HepG2 (cell line): ENCODE data around the gene PHLPP2. TPM values are rescaled to one million over a fixed set of nuclear protein-coding genes. Genes with fewer than 3 reads are reported as not detected.

ENCODE experiments used
- ATAC-seq: fragments of 200-7000 bp; cut with Tn5 transposase; 3 replicates; pipeline ENCODE4 v1.9.1; 2020; ENCODE audit warnings: mild to moderate bottlenecking, moderate library complexity
- BruUV-seq: library from RNA; stranded (reverse); fragments of 400-500 nt; replicated peaks from 2 replicates; lab custom pipeline; 2021; lab: Mats Ljungman, UMichigan
- CTCF ChIA-PET: fragments of 300-600 bp; formaldehyde crosslinking; extraction: SDS; loops from one replicate; lab custom pipeline; 2021; ENCODE audit warnings: low total read pairs, inconsistent platforms, low intra/inter-chr PET ratio; lab: Yijun Ruan, JAX
- POLR2A ChIA-PET: fragments of 350-600 bp; sonication (Branson Sonifier 250); formaldehyde crosslinking; loops from one replicate; lab custom pipeline; 2020; ENCODE audit warnings: antibody characterized with exemption, inconsistent platforms; lab: Yijun Ruan, JAX
- DNase-seq: peaks from one replicate; pipeline ENCODE4 v3.0.0-alpha.2; 2015; ENCODE audit warnings: low spot score
- FAIRE-seq: peaks from 3 replicates; lab custom pipeline; 2011; peaks lifted over from hg19 to GRCh38; lab: Jason Lieb, UNC
- H2AFZ ChIP-seq: one replicate; pipeline ENCODE4 v1.6.1; 2011; ENCODE audit warnings: low read length, inconsistent platforms
- H3K27ac ChIP-seq: fragments of 300-600 bp; 3 replicates; pipeline ENCODE4 v1.8.0; 2011; ENCODE audit warnings: mixed run types, mild to moderate bottlenecking, mixed read lengths, low read length, inconsistent platforms; ENCODE audit not compliant: insufficient read depth; ENCODE audit errors: extremely low read length
- H3K27me3 ChIP-seq, 2 experiments: fragments of 200-600 bp in 1 of 2; 2 replicates in 1 of 2; 3 replicates in 1 of 2; pipeline versions ENCODE4 v1.6.0 to v1.8.0; 2011; ENCODE audit warnings: low read length in 2 of 2, mild to moderate bottlenecking in 2 of 2, moderate library complexity in 2 of 2, inconsistent platforms in 1 of 2; ENCODE audit not compliant: insufficient read depth in 2 of 2, control insufficient read depth in 1 of 2
- H3K36me3 ChIP-seq, 2 experiments: fragments of 200-600 bp in 1 of 2; replicated peaks in 1 of 2; 2 replicates in 1 of 2; 3 replicates in 1 of 2; pipeline versions ENCODE4 v1.5.1 to v1.8.0; 2011; ENCODE audit warnings: low read length in 2 of 2, inconsistent platforms in 1 of 2; ENCODE audit not compliant: insufficient read depth in 2 of 2, control insufficient read depth in 1 of 2
- H3K4me1 ChIP-seq: 2 replicates; pipeline ENCODE4 v1.5.1; 2012; ENCODE audit warnings: low read length, inconsistent platforms; ENCODE audit not compliant: insufficient read depth
- H3K4me2 ChIP-seq: 2 replicates; pipeline ENCODE4 v1.6.0; 2011; ENCODE audit warnings: low read depth, low read length, inconsistent platforms
- H3K4me3 ChIP-seq, 3 experiments: fragments of 200-600 bp in 1 of 3; sonication (generic), shearing (Covaris generic) in 1 of 3; replicated peaks in 1 of 3; 2 replicates each; pipeline ENCODE4 v1.5.1; 2011 to 2016; ENCODE audit warnings: low read length in 3 of 3, inconsistent platforms in 2 of 3, low read depth in 2 of 3, mild to moderate bottlenecking in 2 of 3, control low read depth in 1 of 3, mixed read lengths in 1 of 3; ENCODE audit not compliant: insufficient read depth in 1 of 3
- H3K79me2 ChIP-seq: one replicate; pipeline ENCODE4 v1.6.1; 2011; ENCODE audit warnings: low read length, inconsistent platforms; ENCODE audit not compliant: insufficient read depth
- H3K9ac ChIP-seq: 2 replicates; pipeline ENCODE4 v1.6.0; 2011; ENCODE audit warnings: mild to moderate bottlenecking, low read depth, low read length, inconsistent platforms; ENCODE audit not compliant: insufficient read depth
- H3K9me3 ChIP-seq: 2 replicates; pipeline ENCODE4 v1.5.1; 2012; ENCODE audit warnings: mild to moderate bottlenecking, low read length
- H4K20me1 ChIP-seq: 2 replicates; pipeline ENCODE4 v1.6.0; 2011; ENCODE audit warnings: inconsistent platforms, mild to moderate bottlenecking, low read length, moderate library complexity; ENCODE audit not compliant: insufficient read depth
- ARNT ChIP-seq: fragments of 450-650 bp; IDR thresholded peaks from 2 replicates; pipeline ENCODE4 v1.6.1; 2017
- CENPT ChIP-seq: sonication (generic); formaldehyde crosslinking; IDR thresholded peaks from 2 replicates; pipeline ENCODE4 v1.8.0; 2022; ENCODE audit warnings: low read depth, mild to moderate bottlenecking, moderate library complexity, missing genetic modification reagents
- DNMT1 ChIP-seq: sonication (generic); formaldehyde crosslinking; IDR thresholded peaks from 2 replicates; pipeline ENCODE4 v1.5.1; 2020; ENCODE audit warnings: mild to moderate bottlenecking, missing genetic modification reagents
- FLYWCH1 ChIP-seq: sonication (generic); formaldehyde crosslinking; IDR thresholded peaks from 2 replicates; pipeline ENCODE4 v1.8.1; 2023; ENCODE audit warnings: mild to moderate bottlenecking, missing genetic modification reagents
- FOXO4 ChIP-seq: sonication (generic); formaldehyde crosslinking; conservative IDR thresholded peaks from 2 replicates; pipeline ENCODE4 v1.8.1; 2023; ENCODE audit warnings: missing genetic modification reagents
- HIVEP1 ChIP-seq: sonication (generic); formaldehyde crosslinking; IDR thresholded peaks from 2 replicates; pipeline ENCODE4 v1.4.0; 2020; ENCODE audit warnings: mild to moderate bottlenecking, missing genetic modification reagents
- NCOA5 ChIP-seq: sonication (generic); formaldehyde crosslinking; IDR thresholded peaks from 2 replicates; pipeline ENCODE4 v1.4.0; 2020; ENCODE audit warnings: missing genetic modification reagents
- NRL ChIP-seq: sonication (generic); formaldehyde crosslinking; IDR thresholded peaks from 2 replicates; pipeline ENCODE4 v1.5.0; 2020; ENCODE audit warnings: missing genetic modification reagents, mild to moderate bottlenecking, moderate library complexity, borderline replicate concordance
- PREB ChIP-seq: sonication (generic); formaldehyde crosslinking; IDR thresholded peaks from 2 replicates; pipeline ENCODE4 v1.4.0; 2020; ENCODE audit warnings: missing genetic modification reagents
- SMC3 ChIP-seq: IDR thresholded peaks from 2 replicates; pipeline ENCODE4 v1.6.1; 2011; ENCODE audit warnings: low read length, improper control_type of control experiment
- ZNF44 ChIP-seq: sonication (generic); formaldehyde crosslinking; IDR thresholded peaks from 2 replicates; pipeline ENCODE4 v1.5.1; 2020; ENCODE audit warnings: mild to moderate bottlenecking, missing genetic modification reagents
- ZNF563 ChIP-seq: sonication (generic); formaldehyde crosslinking; IDR thresholded peaks from 2 replicates; pipeline ENCODE4 v1.8.0; 2022; ENCODE audit warnings: mild to moderate bottlenecking, moderate library complexity, missing genetic modification reagents
- ZNF598 ChIP-seq: sonication (generic); formaldehyde crosslinking; IDR thresholded peaks from 2 replicates; pipeline ENCODE4 v1.5.1; 2020; ENCODE audit warnings: mild to moderate bottlenecking, missing genetic modification reagents, borderline replicate concordance
- ZNF713 ChIP-seq: sonication (generic); formaldehyde crosslinking; IDR thresholded peaks from 2 replicates; pipeline ENCODE4 v1.4.0; 2020; ENCODE audit warnings: mild to moderate bottlenecking, missing genetic modification reagents
- ZNF879 ChIP-seq: sonication (generic); formaldehyde crosslinking; IDR thresholded peaks from 2 replicates; pipeline ENCODE4 v1.8.1; 2023; ENCODE audit warnings: missing genetic modification reagents
- WGBS: methylation state at CpG from one replicate; pipeline ENCODE4 v1.1.6; 2017; ENCODE audit warnings: low lambda C conversion rate; 5-methylcytosine and 5-hydroxymethylcytosine counted together
- in situ Hi-C: cut with HindIII; loops from 2 replicates; pipeline ENCODE4 v1.10.0; 2017; ENCODE audit warnings: low pct_unique_long_range_greater_than_20kb; ENCODE audit not compliant: extremely low pct_ligation_motif_present
- intact Hi-C: fragments of 100-400 bp; cut with micrococcal nuclease; formaldehyde crosslinking; loops from one replicate; pipeline ENCODE4 v1.10.0; 2022; ENCODE audit not compliant: unreplicated experiment
- polyA plus RNA-seq, 8 experiments: library from polyadenylated mRNA; depleted of rRNA in 3 of 8; stranded (reverse) in 7 of 8; unstranded in 1 of 8; fragments of >200 nt; fragmentation: Illumina TruSeq in 4 of 8; extraction: Trizol in 4 of 8; gene quantifications; 2 replicates each; pipeline versions ENCODE4 v1.2.1 to v1.2.3, GENCODE V29; 2011 to 2016; ENCODE audit warnings: low read depth in 4 of 8, missing spikeins in 1 of 8, mixed read lengths in 1 of 8; ENCODE audit not compliant: insufficient read depth in 1 of 8
- total RNA-seq, 5 experiments: library from RNA; depleted of rRNA; stranded (reverse); fragments of >200 nt; fragmentation: Illumina TruSeq; extraction: Trizol; gene quantifications; 2 replicates each; pipeline ENCODE4 v1.2.3, GENCODE V29; 2016; ENCODE audit warnings: low read depth in 1 of 5
- TF ChIP-seq, protein P1 (sequence below): sonication (generic); formaldehyde crosslinking; IDR thresholded peaks from 2 replicates; pipeline ENCODE4 v1.5.1; 2020; ENCODE audit warnings: missing genetic modification reagents, mild to moderate bottlenecking, borderline replicate concordance
- TF ChIP-seq, protein P2 (sequence below): sonication (generic); formaldehyde crosslinking; IDR thresholded peaks from 2 replicates; pipeline ENCODE4 v1.8.1; 2023; ENCODE audit warnings: missing genetic modification reagents, inconsistent platforms, borderline replicate concordance
- TF ChIP-seq, protein P3 (sequence below): sonication (generic); formaldehyde crosslinking; IDR thresholded peaks from 2 replicates; pipeline ENCODE4 v1.5.0; 2020; ENCODE audit warnings: mild to moderate bottlenecking, missing genetic modification reagents

Gene PHLPP2
- total and polyA plus RNA-seq, 2 of the 13 experiments (the other 11 are each of a cell fraction or from before 2014, with no cell fraction given): 8.9 TPM

- in situ Hi-C loops: no loop called here
These were observed 18.5 kb downstream of the PHLPP2 start for GRCh38 chr16:71706046-71706445.

More at GRCh38 chr16:71706046-71706445, 18.5 kb downstream of the PHLPP2 start:
- Histone ChIP-seq H3K36me3 (peaks cover 3 to 4% of the 10 kb centered on the region in 2 experiments; a peak in 2 of 5 replicates), H4K20me1 (no peaks in the 10 kb centered on the region), H3K27me3 (no peaks in the 10 kb centered on the region), H3K27ac (no peak overlapping the region), H2AFZ (no peak overlapping the region)
- intact Hi-C loops: no loop called here
- FAIRE-seq: no peak
- 93% methylated on average over 2 of the region's 2 CpGs for WGBS
- TF ChIP-seq FLYWCH1 (CRISPR knock-in tag) (no peak), ZNF44 (CRISPR knock-in tag) (no peak), HIVEP1 (CRISPR knock-in tag) (no peak), NCOA5 (CRISPR knock-in tag) (no peak), SMC3 (no peak), NRL (CRISPR knock-in tag) (no peak), ZNF879 (CRISPR knock-in tag) (no peak), ZNF713 (CRISPR knock-in tag) (no peak), ZNF598 (CRISPR knock-in tag) (no peak), FOXO4 (CRISPR knock-in tag) (no peak), ARNT (no peak), DNMT1 (no peak), PREB (no peak), CENPT (CRISPR knock-in tag) (no peak), ZNF563 (no peak)
- TF ChIP-seq, protein P1, sequence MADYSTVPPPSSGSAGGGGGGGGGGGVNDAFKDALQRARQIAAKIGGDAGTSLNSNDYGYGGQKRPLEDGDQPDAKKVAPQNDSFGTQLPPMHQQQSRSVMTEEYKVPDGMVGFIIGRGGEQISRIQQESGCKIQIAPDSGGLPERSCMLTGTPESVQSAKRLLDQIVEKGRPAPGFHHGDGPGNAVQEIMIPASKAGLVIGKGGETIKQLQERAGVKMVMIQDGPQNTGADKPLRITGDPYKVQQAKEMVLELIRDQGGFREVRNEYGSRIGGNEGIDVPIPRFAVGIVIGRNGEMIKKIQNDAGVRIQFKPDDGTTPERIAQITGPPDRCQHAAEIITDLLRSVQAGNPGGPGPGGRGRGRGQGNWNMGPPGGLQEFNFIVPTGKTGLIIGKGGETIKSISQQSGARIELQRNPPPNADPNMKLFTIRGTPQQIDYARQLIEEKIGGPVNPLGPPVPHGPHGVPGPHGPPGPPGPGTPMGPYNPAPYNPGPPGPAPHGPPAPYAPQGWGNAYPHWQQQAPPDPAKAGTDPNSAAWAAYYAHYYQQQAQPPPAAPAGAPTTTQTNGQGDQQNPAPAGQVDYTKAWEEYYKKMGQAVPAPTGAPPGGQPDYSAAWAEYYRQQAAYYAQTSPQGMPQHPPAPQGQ (CRISPR knock-in tag): no peak
- TF ChIP-seq, protein P2, sequence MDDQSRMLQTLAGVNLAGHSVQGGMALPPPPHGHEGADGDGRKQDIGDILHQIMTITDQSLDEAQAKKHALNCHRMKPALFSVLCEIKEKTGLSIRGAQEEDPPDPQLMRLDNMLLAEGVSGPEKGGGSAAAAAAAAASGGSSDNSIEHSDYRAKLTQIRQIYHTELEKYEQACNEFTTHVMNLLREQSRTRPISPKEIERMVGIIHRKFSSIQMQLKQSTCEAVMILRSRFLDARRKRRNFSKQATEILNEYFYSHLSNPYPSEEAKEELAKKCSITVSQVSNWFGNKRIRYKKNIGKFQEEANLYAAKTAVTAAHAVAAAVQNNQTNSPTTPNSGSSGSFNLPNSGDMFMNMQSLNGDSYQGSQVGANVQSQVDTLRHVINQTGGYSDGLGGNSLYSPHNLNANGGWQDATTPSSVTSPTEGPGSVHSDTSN: no peak
- TF ChIP-seq, protein P3, sequence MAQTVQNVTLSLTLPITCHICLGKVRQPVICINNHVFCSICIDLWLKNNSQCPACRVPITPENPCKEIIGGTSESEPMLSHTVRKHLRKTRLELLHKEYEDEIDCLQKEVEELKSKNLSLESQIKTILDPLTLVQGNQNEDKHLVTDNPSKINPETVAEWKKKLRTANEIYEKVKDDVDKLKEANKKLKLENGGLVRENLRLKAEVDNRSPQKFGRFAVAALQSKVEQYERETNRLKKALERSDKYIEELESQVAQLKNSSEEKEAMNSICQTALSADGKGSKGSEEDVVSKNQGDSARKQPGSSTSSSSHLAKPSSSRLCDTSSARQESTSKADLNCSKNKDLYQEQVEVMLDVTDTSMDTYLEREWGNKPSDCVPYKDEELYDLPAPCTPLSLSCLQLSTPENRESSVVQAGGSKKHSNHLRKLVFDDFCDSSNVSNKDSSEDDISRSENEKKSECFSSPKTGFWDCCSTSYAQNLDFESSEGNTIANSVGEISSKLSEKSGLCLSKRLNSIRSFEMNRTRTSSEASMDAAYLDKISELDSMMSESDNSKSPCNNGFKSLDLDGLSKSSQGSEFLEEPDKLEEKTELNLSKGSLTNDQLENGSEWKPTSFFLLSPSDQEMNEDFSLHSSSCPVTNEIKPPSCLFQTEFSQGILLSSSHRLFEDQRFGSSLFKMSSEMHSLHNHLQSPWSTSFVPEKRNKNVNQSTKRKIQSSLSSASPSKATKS (CRISPR knock-in tag): no peak
- TF ChIP-seq, all 625 proteins: peak for 0
- DNase-seq (no peak), ATAC-seq (no peak)
- H3K4me1 ChIP-seq: no peaks in the 10 kb centered on the region
- H3K9me3 ChIP-seq: no peaks in the 10 kb centered on the region
- CTCF ChIA-PET: no interaction called here
- no TSS peak for BruUV-seq
- H3K9ac ChIP-seq: no peak overlapping the region
- H3K4me3 ChIP-seq: no peak overlapping the region
- no peak overlapping the region for H3K4me2 ChIP-seq
- POLR2A ChIA-PET: no interaction called here
- no peaks in the 10 kb centered on the region for H3K79me2 ChIP-seq
